ENCODE measurements around the gene FIGNL1.

The FIGNL1 gene

GRCh38 chr7:50492770-50493519, 42.8 kb upstream of the FIGNL1 start:
- DNase-seq (ENCODE audit: extremely low read depth, low read depth) = no peak
- TF ChIP-seq CTCF (IDR thresholded peaks at IDR 0.05; ENCODE audit: low read depth, low read length) = no peak

- TF ChIP-seq CTCF (IDR thresholded peaks at IDR 0.05; ENCODE audit: low read depth, low read length) = no peak
These were observed 41.8 kb upstream of the FIGNL1 start for GRCh38 chr7:50491943-50492342.

GRCh38 chr7:50491209-50491608, 41.1 kb upstream of the FIGNL1 start:
- DNase-seq (ENCODE audit: extremely low read depth, low read depth) = no peak
- TF ChIP-seq CTCF (IDR thresholded peaks at IDR 0.05; ENCODE audit: low read depth, low read length) = no peak

More at GRCh38 chr7:50491943-50492342, 41.8 kb upstream of the FIGNL1 start:
- DNase-seq (ENCODE audit: extremely low read depth, low read depth) = no peak

GRCh38 chr7:50488379-50488778, 38.2 kb upstream of the FIGNL1 start:
- no peak for DNase-seq (ENCODE audit: extremely low read depth, low read depth)
- TF ChIP-seq CTCF (IDR thresholded peaks at IDR 0.05; ENCODE audit: low read depth, low read length) = no peak

GRCh38 chr7:50486512-50486911, 36.4 kb upstream of the FIGNL1 start:
- DNase-seq (ENCODE audit: extremely low read depth, low read depth) = no peak
- no peak for TF ChIP-seq CTCF (IDR thresholded peaks at IDR 0.05; ENCODE audit: low read depth, low read length)

GRCh38 chr7:50481867-50482266, 31.7 kb upstream of the FIGNL1 start:
- TF ChIP-seq CTCF (IDR thresholded peaks at IDR 0.05; ENCODE audit: low read depth, low read length) = no peak
- no peak for DNase-seq (ENCODE audit: extremely low read depth, low read depth)

GRCh38 chr7:50480797-50481196, 30.6 kb upstream of the FIGNL1 start:
- no peak for DNase-seq (ENCODE audit: extremely low read depth, low read depth)
- no peak for TF ChIP-seq CTCF (IDR thresholded peaks at IDR 0.05; ENCODE audit: low read depth, low read length)

Data from AG09319 (cell line).